Rectal smooth muscle tissue (tissue), 1 donor: ENCODE data around the gene MMP11.

Experiments used
- H3K27ac ChIP-seq: one replicate; pipeline ENCODE4 v1.7.0; 2013; ENCODE audit warnings: low read depth, low read length, inconsistent platforms
- H3K27me3 ChIP-seq: one replicate; pipeline ENCODE4 v1.7.0; 2013; ENCODE audit warnings: low read length; ENCODE audit not compliant: control insufficient read depth, insufficient read depth
- H3K36me3 ChIP-seq: one replicate; pipeline ENCODE4 v1.7.0; 2013; ENCODE audit warnings: low read length; ENCODE audit not compliant: control insufficient read depth, insufficient read depth
- H3K4me1 ChIP-seq: one replicate; pipeline ENCODE4 v1.7.0; 2013; ENCODE audit warnings: low read length; ENCODE audit not compliant: control insufficient read depth, insufficient read depth
- H3K4me3 ChIP-seq: one replicate; pipeline ENCODE4 v1.7.0; 2013; ENCODE audit warnings: low read length
- H3K9ac ChIP-seq: one replicate; pipeline ENCODE4 v1.7.0; 2013; ENCODE audit warnings: low read length

MMP11 gene

GRCh38 chr22:23786752-23787599 lies 14.3 kb downstream of the MMP11 start, which contains the start of gene SMARCB1:
TSS of gene SMARCB1 (plus strand) at chr22:23786966. CDS start at chr22:23787170, 204 bp downstream.
- Histone ChIP-seq H3K9ac (peak within 1 kb of the TSS; percentile 63), H3K4me3 (peak within 1 kb of the TSS; percentile 69), H3K36me3 (no peaks in the 10 kb centered on the region), H3K27me3 (no peaks in the 10 kb centered on the region), H3K4me1 (peaks cover 26% of the 10 kb centered on the region), H3K27ac (peak within 1 kb of the TSS; percentile 97)

DNA sequence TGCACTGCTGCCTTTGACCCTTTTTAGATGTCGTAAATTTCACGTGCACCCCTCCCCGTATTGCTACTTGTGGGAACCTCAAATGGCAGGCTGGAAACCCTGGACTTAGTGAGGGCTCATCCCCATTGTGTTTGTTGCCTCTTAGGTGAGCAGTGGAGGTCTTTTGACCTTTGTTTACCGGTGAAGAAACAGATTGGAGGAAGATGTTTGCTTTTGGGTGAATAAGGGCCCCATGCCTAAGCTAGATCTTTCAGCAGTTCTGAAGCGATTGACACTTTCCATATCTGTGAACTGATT lies 14.9 kb downstream of the MMP11 start:
- no peak overlapping the region for H3K9ac ChIP-seq
- peaks cover 26% of the 10 kb centered on the region for H3K4me1 ChIP-seq
- peak overlapping the region; percentile 69 for H3K4me3 ChIP-seq
- peaks cover 5% of the 10 kb centered on the region for H3K36me3 ChIP-seq
- no peaks in the 10 kb centered on the region for H3K27me3 ChIP-seq
- H3K27ac ChIP-seq: peak overlapping the region; percentile 41

- H3K4me3 ChIP-seq: peak overlapping the region; percentile 69
- H3K27ac ChIP-seq: peak overlapping the region; percentile 41
- H3K4me1 ChIP-seq: peaks cover 26% of the 10 kb centered on the region
Measured at GRCh38 chr22:23787910-23788309, 15.3 kb downstream of the MMP11 start.

GRCh38 chr22:23789121-23789520 lies 16.5 kb downstream of the MMP11 start:
- Histone ChIP-seq H3K36me3 (peaks cover 16% of the 10 kb centered on the region), H3K27ac (no peak overlapping the region), H3K9ac (no peak overlapping the region), H3K4me1 (peaks cover 26% of the 10 kb centered on the region), H3K4me3 (no peak overlapping the region), H3K27me3 (no peaks in the 10 kb centered on the region)

More at GRCh38 chr22:23787910-23788309, 15.3 kb downstream of the MMP11 start:
- Histone ChIP-seq H3K27me3 (no peaks in the 10 kb centered on the region), H3K9ac (no peak overlapping the region), H3K36me3 (peaks cover 8% of the 10 kb centered on the region)

DNA sequence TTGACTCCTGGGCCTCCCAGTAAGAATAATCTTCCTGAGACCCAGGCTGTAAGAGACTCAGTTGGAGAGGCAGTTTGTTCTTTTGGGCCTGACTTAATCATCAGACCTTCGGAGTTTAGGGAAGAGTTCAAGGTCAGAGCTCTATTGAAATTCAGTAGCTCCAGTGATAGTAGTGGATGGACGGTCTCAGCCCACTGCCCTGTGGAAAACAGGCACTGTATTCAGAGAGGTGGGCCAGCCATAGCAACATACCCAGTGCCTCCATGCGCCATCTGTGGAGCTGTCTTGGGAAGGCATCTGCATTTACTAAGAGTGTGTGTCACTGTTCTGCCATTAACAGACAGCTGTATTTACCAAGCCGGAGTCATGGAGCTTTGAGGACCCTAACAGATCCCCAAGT lies 17.0 kb downstream of the MMP11 start:
- Histone ChIP-seq H3K36me3 (peaks cover 18% of the 10 kb centered on the region), H3K9ac (no peak overlapping the region), H3K4me1 (peaks cover 26% of the 10 kb centered on the region), H3K27me3 (no peaks in the 10 kb centered on the region), H3K27ac (no peak overlapping the region), H3K4me3 (no peak overlapping the region)

DNA sequence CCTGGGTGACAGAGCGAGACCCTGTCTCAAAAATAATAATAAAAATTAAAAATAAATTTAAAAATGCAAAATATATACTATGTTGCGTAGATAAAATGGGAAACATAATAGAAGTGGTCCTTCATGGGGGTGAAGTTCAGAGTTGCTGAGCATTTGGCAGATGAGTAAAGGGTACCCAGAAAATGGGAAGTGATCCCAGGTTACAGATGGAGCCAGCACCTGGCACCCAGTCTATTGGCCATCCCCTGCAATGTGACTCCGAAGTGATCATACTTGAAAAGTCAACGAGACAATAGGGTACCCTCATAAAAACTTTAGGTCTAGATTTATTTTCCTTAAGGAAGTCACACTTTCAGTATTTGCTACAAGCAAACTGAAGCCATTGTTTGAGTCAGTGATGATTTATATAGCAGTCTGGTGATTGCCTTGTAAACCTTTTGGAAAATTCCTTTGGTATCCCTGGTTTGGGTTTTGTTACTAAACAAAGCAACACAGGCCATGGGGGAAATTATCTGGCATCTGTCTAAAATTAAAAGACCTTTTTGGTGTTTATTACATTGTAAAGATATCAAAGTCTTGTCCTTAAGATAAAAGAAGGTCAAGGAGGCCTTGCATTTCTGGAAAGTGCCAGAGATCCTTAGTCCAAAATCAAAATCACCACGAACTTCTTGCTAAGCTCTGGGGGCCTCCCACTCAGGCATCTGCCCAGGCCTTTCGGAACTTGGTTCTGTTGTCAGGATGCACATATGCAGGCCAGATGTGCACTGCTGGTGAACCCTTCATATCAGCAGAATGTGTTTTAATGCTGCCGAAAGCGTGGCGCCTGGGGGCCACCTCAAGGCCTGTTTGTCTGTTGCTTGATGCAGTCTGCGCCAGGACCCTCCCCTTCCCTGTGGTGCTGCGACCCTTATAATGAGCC lies 18.4 kb downstream of the MMP11 start:
- H3K9ac ChIP-seq: no peak overlapping the region

GRCh38 chr22:23791738-23792645 lies 19.3 kb downstream of the MMP11 start:
- Histone ChIP-seq H3K36me3 (peaks cover 18% of the 10 kb centered on the region), H3K9ac (no peak overlapping the region), H3K4me1 (peaks cover 16% of the 10 kb centered on the region), H3K27ac (peak overlapping the region; percentile 11), H3K4me3 (no peak overlapping the region), H3K27me3 (no peaks in the 10 kb centered on the region)

More for the DNA sequence above, 18.4 kb downstream of the MMP11 start:
- Histone ChIP-seq H3K4me1 (peaks cover 21% of the 10 kb centered on the region), H3K27me3 (no peaks in the 10 kb centered on the region), H3K4me3 (no peak overlapping the region), H3K27ac (peak overlapping the region; percentile 11), H3K36me3 (peaks cover 18% of the 10 kb centered on the region)

- H3K9ac ChIP-seq: no peak overlapping the region
- H3K4me1 ChIP-seq: peaks cover 10% of the 10 kb centered on the region
- no peak overlapping the region for H3K27ac ChIP-seq
- no peak overlapping the region for H3K4me3 ChIP-seq
- peaks cover 18% of the 10 kb centered on the region for H3K36me3 ChIP-seq
- no peaks in the 10 kb centered on the region for H3K27me3 ChIP-seq
Measured at GRCh38 chr22:23793326-23793725, 20.7 kb downstream of the MMP11 start.

GRCh38 chr22:23796461-23796860 lies 23.8 kb downstream of the MMP11 start:
- peaks cover 30% of the 10 kb centered on the region for H3K36me3 ChIP-seq
- no peak overlapping the region for H3K9ac ChIP-seq
- H3K27me3 ChIP-seq: no peaks in the 10 kb centered on the region
- no peak overlapping the region for H3K27ac ChIP-seq
- peaks cover 3% of the 10 kb centered on the region for H3K4me1 ChIP-seq
- no peak overlapping the region for H3K4me3 ChIP-seq

DNA sequence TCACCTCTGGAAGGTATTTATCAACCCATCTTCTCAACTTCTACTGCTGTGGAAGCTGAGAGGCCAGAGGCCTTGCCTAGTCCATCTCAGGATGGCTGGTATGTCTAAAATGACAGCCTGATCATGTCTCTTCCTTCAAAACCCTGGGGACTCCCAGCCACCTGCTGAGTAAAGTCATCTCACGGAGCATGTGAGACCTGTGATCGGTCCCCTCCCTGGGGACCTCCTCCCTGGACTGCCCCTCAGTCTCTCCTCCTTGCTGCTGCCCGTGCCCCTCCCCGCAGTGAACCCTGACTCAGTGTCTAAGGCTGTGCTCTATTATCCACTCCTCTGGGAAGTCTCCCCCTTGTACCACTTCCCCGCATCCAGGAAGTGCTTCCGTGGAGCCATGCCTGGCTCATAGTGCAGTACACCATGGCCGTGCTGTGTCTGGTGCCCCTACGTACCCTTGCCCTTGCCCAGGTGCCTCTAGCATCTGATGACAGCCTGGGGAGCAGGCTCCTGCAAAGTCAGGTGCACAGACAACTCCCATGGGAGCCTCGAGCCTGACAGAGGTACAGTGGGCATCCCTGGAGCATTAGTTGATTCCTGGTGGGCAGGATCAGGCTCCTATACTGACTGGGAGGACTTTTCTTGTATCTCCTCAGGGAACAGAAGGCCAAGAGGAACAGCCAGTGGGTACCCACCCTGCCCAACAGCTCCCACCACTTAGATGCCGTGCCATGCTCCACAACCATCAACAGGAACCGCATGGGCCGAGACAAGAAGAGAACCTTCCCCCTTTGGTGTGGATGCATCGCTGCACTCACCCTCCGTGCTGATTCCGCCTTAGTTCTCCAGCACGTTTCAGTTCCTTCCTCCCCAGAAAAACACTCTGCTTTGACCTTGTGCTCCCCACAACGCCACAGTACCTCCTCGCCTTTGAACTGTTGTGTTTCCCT lies 27.9 kb downstream of the MMP11 start:
- Histone ChIP-seq H3K27ac (no peak overlapping the region), H3K27me3 (no peaks in the 10 kb centered on the region), H3K36me3 (peaks cover 41% of the 10 kb centered on the region), H3K9ac (no peak overlapping the region), H3K4me3 (no peak overlapping the region), H3K4me1 (no peaks in the 10 kb centered on the region)

DNA sequence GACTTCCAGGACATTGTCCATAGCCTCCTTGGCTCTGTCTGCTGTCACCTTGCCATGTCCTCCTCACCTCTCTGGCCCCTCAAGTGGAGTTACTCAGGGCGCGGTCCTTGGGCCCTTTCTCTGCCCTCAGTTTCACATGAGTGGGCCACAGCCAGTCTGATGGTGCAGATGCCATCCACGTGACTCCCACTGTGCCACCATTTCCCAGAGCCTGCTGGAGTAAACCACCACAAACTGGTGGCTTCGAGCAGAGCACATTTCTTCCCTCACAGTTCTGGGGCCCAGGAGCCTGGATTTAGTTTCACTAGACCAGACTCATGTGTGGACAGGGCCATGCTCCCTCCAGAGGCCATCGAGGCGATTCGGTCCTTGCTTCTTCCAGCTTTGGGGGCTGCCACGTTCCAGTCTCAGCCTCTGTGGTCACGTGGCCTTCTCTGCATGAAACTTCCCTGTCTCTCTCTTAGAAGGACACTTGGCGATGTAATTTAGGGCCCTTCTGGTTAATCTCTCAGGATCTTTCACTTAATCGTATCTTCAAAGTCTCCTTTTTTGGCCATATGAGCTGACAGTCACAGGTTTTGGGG lies 28.7 kb downstream of the MMP11 start:
- Histone ChIP-seq H3K27me3 (no peaks in the 10 kb centered on the region), H3K36me3 (peaks cover 46% of the 10 kb centered on the region), H3K4me1 (no peaks in the 10 kb centered on the region), H3K4me3 (no peak overlapping the region), H3K27ac (no peak overlapping the region), H3K9ac (no peak overlapping the region)
